RWPE2 (cell line): ENCODE measurements around the gene FGFBP2.

Experiments
- ATAC-seq: fragments of 200-7000 bp; cut with Tn5 transposase; 3 replicates; pipeline ENCODE4 v1.9.1; 2021; ENCODE audit warnings: low read depth
- DNase-seq: peaks from one replicate; pipeline ENCODE4 v3.0.0-alpha.2; 2020; ENCODE audit warnings: low spot score
- H3K27ac ChIP-seq: fragments of 450-650 bp; 2 replicates; pipeline ENCODE4 v1.5.1; 2017; ENCODE audit warnings: mild to moderate bottlenecking; ENCODE audit not compliant: poor library complexity, severe bottlenecking
- H3K27me3 ChIP-seq: fragments of 250-450 bp; sonication (Bioruptor Pico); 2 replicates; pipeline ENCODE4 v1.5.1; 2021; ENCODE audit warnings: mild to moderate bottlenecking, moderate library complexity; ENCODE audit not compliant: insufficient read depth, poor library complexity, severe bottlenecking
- H3K36me3 ChIP-seq: fragments of 250-450 bp; sonication (Bioruptor Pico); 2 replicates; pipeline ENCODE4 v1.5.1; 2020; ENCODE audit warnings: low read depth, mild to moderate bottlenecking, moderate library complexity
- H3K4me1 ChIP-seq: fragments of 250-450 bp; sonication (Bioruptor Pico); 2 replicates; pipeline ENCODE4 v1.5.1; 2021; ENCODE audit warnings: mild to moderate bottlenecking, moderate library complexity; ENCODE audit not compliant: insufficient read depth, poor library complexity, severe bottlenecking
- H3K4me3 ChIP-seq: fragments of 250-450 bp; sonication (Bioruptor Pico); 2 replicates; pipeline ENCODE4 v1.5.1; 2021; ENCODE audit warnings: mild to moderate bottlenecking, moderate library complexity; ENCODE audit not compliant: severe bottlenecking
- H3K9me3 ChIP-seq: fragments of 250-450 bp; sonication (Bioruptor Pico); 2 replicates; pipeline ENCODE4 v1.5.1; 2021; ENCODE audit warnings: mild to moderate bottlenecking, moderate library complexity; ENCODE audit not compliant: severe bottlenecking
- TF ChIP-seq, protein P1 (sequence below): fragments of 450-650 bp; IDR thresholded peaks from one replicate; pipeline ENCODE4 v1.5.1; 2017; ENCODE audit warnings: mild to moderate bottlenecking, moderate library complexity; ENCODE audit not compliant: poor library complexity, severe bottlenecking

Gene FGFBP2

GRCh38 chr4:15963576-15963975, 601 bp upstream of the FGFBP2 start:
- no peaks in the 10 kb centered on the region for H3K27me3 ChIP-seq
- DNase-seq (no peak), ATAC-seq (no peak; the same call in 2 of the 3 replicates)
- H3K36me3 ChIP-seq = no peaks in the 10 kb centered on the region
- TF ChIP-seq, protein P1, sequence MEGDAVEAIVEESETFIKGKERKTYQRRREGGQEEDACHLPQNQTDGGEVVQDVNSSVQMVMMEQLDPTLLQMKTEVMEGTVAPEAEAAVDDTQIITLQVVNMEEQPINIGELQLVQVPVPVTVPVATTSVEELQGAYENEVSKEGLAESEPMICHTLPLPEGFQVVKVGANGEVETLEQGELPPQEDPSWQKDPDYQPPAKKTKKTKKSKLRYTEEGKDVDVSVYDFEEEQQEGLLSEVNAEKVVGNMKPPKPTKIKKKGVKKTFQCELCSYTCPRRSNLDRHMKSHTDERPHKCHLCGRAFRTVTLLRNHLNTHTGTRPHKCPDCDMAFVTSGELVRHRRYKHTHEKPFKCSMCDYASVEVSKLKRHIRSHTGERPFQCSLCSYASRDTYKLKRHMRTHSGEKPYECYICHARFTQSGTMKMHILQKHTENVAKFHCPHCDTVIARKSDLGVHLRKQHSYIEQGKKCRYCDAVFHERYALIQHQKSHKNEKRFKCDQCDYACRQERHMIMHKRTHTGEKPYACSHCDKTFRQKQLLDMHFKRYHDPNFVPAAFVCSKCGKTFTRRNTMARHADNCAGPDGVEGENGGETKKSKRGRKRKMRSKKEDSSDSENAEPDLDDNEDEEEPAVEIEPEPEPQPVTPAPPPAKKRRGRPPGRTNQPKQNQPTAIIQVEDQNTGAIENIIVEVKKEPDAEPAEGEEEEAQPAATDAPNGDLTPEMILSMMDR = no peak
- no peak overlapping the region for H3K27ac ChIP-seq
- no peaks in the 10 kb centered on the region for H3K4me1 ChIP-seq
- H3K4me3 ChIP-seq = no peak overlapping the region
- no peaks in the 10 kb centered on the region for H3K9me3 ChIP-seq

GRCh38 chr4:15961781-15962510, 1.0 kb downstream of the FGFBP2 start:
- H3K4me1 ChIP-seq = no peaks in the 10 kb centered on the region
- no peak for DNase-seq
- ATAC-seq = no peak
- TF ChIP-seq, protein P1 = no peak
- no peaks in the 10 kb centered on the region for H3K36me3 ChIP-seq
- H3K9me3 ChIP-seq = no peaks in the 10 kb centered on the region
- no peak overlapping the region for H3K4me3 ChIP-seq
- no peak overlapping the region for H3K27ac ChIP-seq
- no peaks in the 10 kb centered on the region for H3K27me3 ChIP-seq

DNA sequence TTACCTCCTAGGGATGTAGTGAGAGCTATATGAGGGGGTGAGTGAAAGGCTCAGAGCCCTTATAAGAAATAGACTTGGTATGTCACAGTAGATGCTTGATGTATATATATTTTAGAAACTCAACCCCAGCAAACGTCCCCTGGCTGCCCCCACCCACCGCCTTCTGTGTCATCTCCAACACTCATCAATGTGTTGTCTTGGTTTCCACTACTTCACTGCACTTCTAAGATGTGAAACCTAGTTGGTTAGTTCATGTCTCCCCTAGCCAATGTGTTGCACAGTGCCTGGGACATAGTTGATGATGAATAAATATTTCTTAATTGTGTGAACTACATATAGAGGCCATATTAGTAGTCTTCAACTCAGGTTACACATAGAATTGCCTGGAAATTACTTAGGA, 4.4 kb downstream of the FGFBP2 start:
- ATAC-seq (no peak), DNase-seq (no peak)
- no peaks in the 10 kb centered on the region for H3K27me3 ChIP-seq
- no peaks in the 10 kb centered on the region for H3K9me3 ChIP-seq
- no peaks in the 10 kb centered on the region for H3K4me1 ChIP-seq
- no peak overlapping the region for H3K27ac ChIP-seq
- no peaks in the 10 kb centered on the region for H3K36me3 ChIP-seq
- no peak overlapping the region for H3K4me3 ChIP-seq
- TF ChIP-seq, protein P1 = no peak

DNA sequence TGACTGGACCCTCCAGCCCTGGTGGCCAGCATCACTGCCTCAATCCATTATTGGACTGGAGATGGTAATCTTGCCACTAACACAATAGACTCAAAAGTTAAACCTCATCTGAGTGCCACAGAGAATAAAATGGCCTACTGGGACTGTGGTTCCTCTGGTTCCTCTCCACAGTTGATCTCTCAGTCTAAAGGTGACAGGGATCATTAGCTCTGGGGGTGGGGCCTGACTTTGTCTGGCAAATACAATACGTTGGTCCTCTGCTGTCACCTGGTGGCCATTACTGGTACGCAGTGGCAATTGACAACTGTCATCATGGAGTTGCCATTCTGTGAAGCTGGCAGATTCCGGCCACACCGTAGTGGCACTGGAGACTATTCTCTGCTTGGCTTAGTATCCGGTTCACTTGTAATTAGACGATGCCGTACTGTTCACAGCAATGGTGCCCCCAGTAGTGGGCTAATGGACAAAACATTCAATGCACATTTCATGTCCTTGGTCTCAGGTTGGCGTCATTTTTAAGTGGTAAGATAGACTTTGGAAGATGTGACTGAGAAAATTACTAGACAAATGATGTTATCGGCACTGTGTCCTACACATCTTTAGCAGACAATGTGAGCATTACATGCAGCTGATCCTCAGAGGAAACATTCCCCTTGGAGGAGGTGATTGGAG, 6.7 kb downstream of the FGFBP2 start:
- no peaks in the 10 kb centered on the region for H3K36me3 ChIP-seq
- DNase-seq (peak; percentile 76), ATAC-seq (peak; percentile 90)
- no peak overlapping the region for H3K4me3 ChIP-seq
- H3K9me3 ChIP-seq = no peaks in the 10 kb centered on the region
- H3K4me1 ChIP-seq = no peaks in the 10 kb centered on the region
- no peak overlapping the region for H3K27ac ChIP-seq
- H3K27me3 ChIP-seq = no peaks in the 10 kb centered on the region
- TF ChIP-seq, protein P1 = peak; percentile 98

- no peak overlapping the region for H3K27ac ChIP-seq
- H3K4me1 ChIP-seq = no peaks in the 10 kb centered on the region
- peak; percentile 55 for ATAC-seq
These were observed 7.3 kb downstream of the FGFBP2 start for GRCh38 chr4:15955670-15956069.

More at GRCh38 chr4:15955670-15956069, 7.3 kb downstream of the FGFBP2 start:
- DNase-seq = no peak
- H3K27me3 ChIP-seq = no peaks in the 10 kb centered on the region
- no peaks in the 10 kb centered on the region for H3K9me3 ChIP-seq
- no peak overlapping the region for H3K4me3 ChIP-seq
- TF ChIP-seq, protein P1 = no peak
- no peaks in the 10 kb centered on the region for H3K36me3 ChIP-seq
